ENCODE measurements around the gene ODAD4. TPM values are rescaled to one million over a fixed set of nuclear protein-coding genes. Genes with fewer than 3 reads are reported as not detected.

Gene ODAD4
- total RNA-seq, 1 donor from 2014 or later, result 0.98 TPM

- Mint-ChIP-seq H3K4me1 (ENCODE audit: low read depth, unreplicated experiment) (peaks cover 14% of the 10 kb centered on the region), H3K4me3 (ENCODE audit: unreplicated experiment) (peak within 1 kb of the TSS; percentile 89), H3K27ac (ENCODE audit: unreplicated experiment) (peak within 1 kb of the TSS; percentile 86), H3K36me3 (ENCODE audit: low read depth, unreplicated experiment) (peaks cover 19% of the 10 kb centered on the region), H3K27me3 (ENCODE audit: low read depth, unreplicated experiment) (peaks cover 1% of the 10 kb centered on the region), H3K9me3 (ENCODE audit: unreplicated experiment) (no peaks in the 10 kb centered on the region)
- H3K79me2 ChIP-seq (ENCODE audit: insufficient read depth, low read length), result peaks cover 46% of the 10 kb centered on the region
- DNase-seq (ENCODE audit: low read depth), result peak; percentile 78
- peak within 1 kb of the TSS; percentile 19 for H2AFZ ChIP-seq (ENCODE audit: low read depth, low read length)
- peaks cover 33% of the 10 kb centered on the region for H4K20me1 ChIP-seq (ENCODE audit: insufficient read depth, low read length)
- H3K27me3 ChIP-seq (ENCODE audit: insufficient read depth, low read length), result no peaks in the 10 kb centered on the region
- peak within 1 kb of the TSS; percentile 86 for H3K4me2 ChIP-seq (ENCODE audit: low read length)
- peaks cover 11% of the 10 kb centered on the region for H3K36me3 ChIP-seq (ENCODE audit: insufficient read depth, low read length)
- no peak for FAIRE-seq
- H3K4me1 ChIP-seq (ENCODE audit: insufficient read depth, low read length), result peaks cover 23% of the 10 kb centered on the region
- H3K9ac ChIP-seq (ENCODE audit: low read length), result peak within 1 kb of the TSS; percentile 96
- H3K9me3 ChIP-seq (ENCODE audit: insufficient read depth, low read depth, low read length), result no peaks in the 10 kb centered on the region
- peak within 1 kb of the TSS; percentile 72 for H3K27ac ChIP-seq (ENCODE audit: low read depth, low read length)
- peak within 1 kb of the TSS; percentile 84 for H3K4me3 ChIP-seq (ENCODE audit: insufficient read depth, low read depth, low read length)
- TF ChIP-seq EZH2 (IDR thresholded peaks at IDR 0.05; ENCODE audit: insufficient read depth, low read length), result no peak
- no peak for TF ChIP-seq CTCF (IDR thresholded peaks at IDR 0.05; ENCODE audit: insufficient read depth, low read depth, low read length)
Observed at GRCh38 chr17:41966463-41967140, 36.2 kb downstream of the ODAD4 start, which contains the start of gene CNP. TSS of gene CNP (plus strand) at chr17:41966795. CDS start at chr17:41966885, 90 bp downstream.

GRCh38 chr17:41967141-41967920 lies 36.9 kb downstream of the ODAD4 start:
- H3K9ac ChIP-seq (ENCODE audit: low read length), result peak overlapping the region; percentile 96
- peak overlapping the region; percentile 72 for H3K27ac ChIP-seq (ENCODE audit: low read depth, low read length)
- peaks cover 20% of the 10 kb centered on the region for H3K36me3 Mint-ChIP-seq (ENCODE audit: low read depth, unreplicated experiment)
- H3K79me2 ChIP-seq (ENCODE audit: insufficient read depth, low read length), result peaks cover 54% of the 10 kb centered on the region
- DNase-seq (ENCODE audit: low read depth) (no peak), FAIRE-seq (no peak)
- H3K9me3 ChIP-seq (ENCODE audit: insufficient read depth, low read depth, low read length), result no peaks in the 10 kb centered on the region
- peak overlapping the region; percentile 89 for H3K4me3 Mint-ChIP-seq (ENCODE audit: unreplicated experiment)
- peaks cover 23% of the 10 kb centered on the region for H3K4me1 ChIP-seq (ENCODE audit: insufficient read depth, low read length)
- H3K27me3 ChIP-seq (ENCODE audit: insufficient read depth, low read length), result no peaks in the 10 kb centered on the region
- TF ChIP-seq CTCF (IDR thresholded peaks at IDR 0.05; ENCODE audit: insufficient read depth, low read depth, low read length), result no peak
- no peak for TF ChIP-seq EZH2 (IDR thresholded peaks at IDR 0.05; ENCODE audit: insufficient read depth, low read length)
- H3K9me3 Mint-ChIP-seq (ENCODE audit: unreplicated experiment), result no peaks in the 10 kb centered on the region
- H4K20me1 ChIP-seq (ENCODE audit: insufficient read depth, low read length), result peaks cover 40% of the 10 kb centered on the region
- H3K4me3 ChIP-seq (ENCODE audit: insufficient read depth, low read depth, low read length), result peak overlapping the region; percentile 84
- H3K4me2 ChIP-seq (ENCODE audit: low read length), result peak overlapping the region; percentile 86
- H3K36me3 ChIP-seq (ENCODE audit: insufficient read depth, low read length), result peaks cover 11% of the 10 kb centered on the region
- peak overlapping the region; percentile 45 for H3K27ac Mint-ChIP-seq (ENCODE audit: unreplicated experiment)
- H3K4me1 Mint-ChIP-seq (ENCODE audit: low read depth, unreplicated experiment), result peaks cover 14% of the 10 kb centered on the region
- H3K27me3 Mint-ChIP-seq (ENCODE audit: low read depth, unreplicated experiment), result peaks cover 1% of the 10 kb centered on the region
- H2AFZ ChIP-seq (ENCODE audit: low read depth, low read length), result peak overlapping the region; percentile 15
